ENCODE measurements around the gene ACTL10. TPM values are rescaled to one million over a fixed set of nuclear protein-coding genes. Genes with fewer than 3 reads are reported as not detected.

The ACTL10 gene
- total RNA-seq, 1 experiment from 2014 or later = 0.85 TPM

DNA sequence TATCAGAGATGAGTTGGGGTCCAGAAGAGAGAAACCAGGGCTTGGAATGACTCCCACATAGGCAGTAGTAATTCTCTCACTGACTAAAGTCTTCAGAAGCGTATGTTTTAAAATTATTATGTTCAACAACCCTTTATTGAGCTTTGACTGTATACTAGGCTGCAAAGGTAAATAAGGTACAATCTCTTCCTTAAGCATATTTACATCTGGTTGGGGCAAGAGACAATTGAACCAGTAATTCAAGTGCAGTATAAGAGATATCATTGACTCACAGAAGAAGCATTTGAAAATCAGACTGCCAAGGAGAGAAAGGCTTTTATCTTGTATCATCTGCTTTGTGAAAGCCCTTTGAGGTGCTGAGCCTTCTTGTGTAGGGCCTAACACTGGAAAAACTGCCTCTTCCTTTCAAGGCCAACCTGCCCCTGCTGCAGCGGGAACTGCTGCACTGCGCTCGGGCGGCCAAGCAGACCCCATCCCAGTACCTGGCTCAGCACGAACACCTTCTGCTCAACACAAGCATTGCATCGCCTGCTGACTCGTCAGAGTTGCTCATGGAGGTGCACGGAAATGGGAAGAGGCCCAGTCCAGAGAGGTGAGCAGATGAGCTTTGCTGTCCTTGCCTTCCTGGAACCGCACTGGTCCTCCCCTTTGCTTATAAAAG lies 43.9 kb upstream of the ACTL10 start:
- Histone ChIP-seq H3K79me2 (ENCODE audit: low read depth) (no peaks in the 10 kb centered on the region), H2AFZ (no peak overlapping the region), H3F3A (ENCODE audit: insufficient read depth, low read depth) (no peaks in the 10 kb centered on the region), H3K4me3 (no peak overlapping the region), H4K20me1 (ENCODE audit: insufficient read depth) (no peaks in the 10 kb centered on the region), H3K36me3 (ENCODE audit: low read depth) (0 out of 2 replicates have a peak, but pooled peaks cover 9% of the 10 kb centered on the region), H3K4me2 (no peak overlapping the region), H3K9me2 (ENCODE audit: insufficient read depth) (no peaks in the 10 kb centered on the region), H3K27ac (no peak overlapping the region), H3K27me3 (ENCODE audit: insufficient read depth, low read depth) (no peaks in the 10 kb centered on the region), H3K4me1 (replicated peaks; ENCODE audit: insufficient read depth) (no peaks in the 10 kb centered on the region), H3K9me3 (ENCODE audit: insufficient read depth, low read depth) (no peaks in the 10 kb centered on the region)
- ChIA-PET POLR2A (ENCODE audit: unreplicated experiment) (no interaction called here), CTCF (no interaction called here)
- no peak for DNase-seq
- TF ChIP-seq, protein P1, sequence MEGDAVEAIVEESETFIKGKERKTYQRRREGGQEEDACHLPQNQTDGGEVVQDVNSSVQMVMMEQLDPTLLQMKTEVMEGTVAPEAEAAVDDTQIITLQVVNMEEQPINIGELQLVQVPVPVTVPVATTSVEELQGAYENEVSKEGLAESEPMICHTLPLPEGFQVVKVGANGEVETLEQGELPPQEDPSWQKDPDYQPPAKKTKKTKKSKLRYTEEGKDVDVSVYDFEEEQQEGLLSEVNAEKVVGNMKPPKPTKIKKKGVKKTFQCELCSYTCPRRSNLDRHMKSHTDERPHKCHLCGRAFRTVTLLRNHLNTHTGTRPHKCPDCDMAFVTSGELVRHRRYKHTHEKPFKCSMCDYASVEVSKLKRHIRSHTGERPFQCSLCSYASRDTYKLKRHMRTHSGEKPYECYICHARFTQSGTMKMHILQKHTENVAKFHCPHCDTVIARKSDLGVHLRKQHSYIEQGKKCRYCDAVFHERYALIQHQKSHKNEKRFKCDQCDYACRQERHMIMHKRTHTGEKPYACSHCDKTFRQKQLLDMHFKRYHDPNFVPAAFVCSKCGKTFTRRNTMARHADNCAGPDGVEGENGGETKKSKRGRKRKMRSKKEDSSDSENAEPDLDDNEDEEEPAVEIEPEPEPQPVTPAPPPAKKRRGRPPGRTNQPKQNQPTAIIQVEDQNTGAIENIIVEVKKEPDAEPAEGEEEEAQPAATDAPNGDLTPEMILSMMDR (conservative IDR thresholded peaks at IDR 0.05) = no peak
- TF ChIP-seq EZH2 (IDR thresholded peaks at IDR 0.05; ENCODE audit: low read depth) = no peak
- no TSS peak for BruUV-seq (replicated peaks)
- intact Hi-C loops (cut with micrococcal nuclease; ENCODE audit: unreplicated experiment) = no loop called here

DNA sequence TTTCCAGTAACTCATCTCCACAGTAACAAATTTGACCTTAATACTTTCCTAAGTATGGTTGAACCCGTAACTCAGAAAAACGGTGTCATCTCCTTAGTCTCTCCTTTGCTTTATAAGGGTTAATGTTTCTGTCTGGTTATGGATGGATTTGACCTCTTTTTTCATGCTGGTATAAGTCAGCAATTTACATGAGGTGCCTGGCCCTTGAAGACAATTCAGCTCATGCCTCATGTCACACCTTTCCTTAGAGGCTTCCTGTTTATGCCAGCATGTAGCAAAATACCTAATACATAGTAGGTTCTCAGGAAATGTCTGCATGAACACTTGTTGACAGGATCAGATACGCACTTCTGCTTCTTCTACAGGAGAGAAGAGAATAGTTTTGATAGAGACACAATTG lies 42.3 kb upstream of the ACTL10 start:
- ChIA-PET CTCF (no interaction called here), POLR2A (ENCODE audit: unreplicated experiment) (no interaction called here)
- Histone ChIP-seq H3K27ac (no peak overlapping the region), H3K36me3 (ENCODE audit: low read depth) (0 out of 2 replicates have a peak, but pooled peaks cover 14% of the 10 kb centered on the region), H3K79me2 (ENCODE audit: low read depth) (no peaks in the 10 kb centered on the region), H3K4me1 (replicated peaks; ENCODE audit: insufficient read depth) (no peaks in the 10 kb centered on the region), H3F3A (ENCODE audit: insufficient read depth, low read depth) (no peaks in the 10 kb centered on the region), H3K9me2 (ENCODE audit: insufficient read depth) (no peaks in the 10 kb centered on the region), H3K4me3 (no peak overlapping the region), H3K9me3 (ENCODE audit: insufficient read depth, low read depth) (no peaks in the 10 kb centered on the region), H4K20me1 (ENCODE audit: insufficient read depth) (no peaks in the 10 kb centered on the region; the same call in 1 of the 2 replicates), H3K27me3 (ENCODE audit: insufficient read depth, low read depth) (no peaks in the 10 kb centered on the region), H2AFZ (no peak overlapping the region), H3K4me2 (no peak overlapping the region)
- BruUV-seq (replicated peaks) = no TSS peak
- intact Hi-C loops (cut with micrococcal nuclease; ENCODE audit: unreplicated experiment) = no loop called here
- no peak for DNase-seq
- TF ChIP-seq, protein P1 (conservative IDR thresholded peaks at IDR 0.05) = no peak
- no peak for TF ChIP-seq EZH2 (IDR thresholded peaks at IDR 0.05; ENCODE audit: low read depth)

DNA sequence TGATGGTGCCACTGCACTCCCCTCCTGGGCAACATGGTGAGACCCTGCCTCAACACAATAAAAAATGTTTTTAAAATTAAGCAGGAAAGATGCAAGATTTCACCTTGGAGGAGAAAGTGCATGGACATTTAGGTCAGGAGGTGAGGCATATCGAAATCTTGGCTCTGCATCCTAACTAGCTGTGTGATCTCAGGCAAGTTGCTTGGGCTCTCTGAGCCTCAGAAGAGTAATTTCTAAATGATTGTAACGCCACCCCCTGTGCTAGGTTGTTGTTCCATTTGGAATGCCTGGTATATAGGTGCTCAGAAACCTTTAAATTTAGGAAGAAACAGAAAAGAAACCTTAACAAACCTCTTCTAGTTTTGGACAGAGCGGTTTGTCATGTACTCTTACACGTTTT lies 40.6 kb upstream of the ACTL10 start:
- intact Hi-C loops (cut with micrococcal nuclease; ENCODE audit: unreplicated experiment) = no loop called here
- Histone ChIP-seq H3F3A (ENCODE audit: insufficient read depth, low read depth) (no peaks in the 10 kb centered on the region), H3K9me3 (ENCODE audit: insufficient read depth, low read depth) (no peaks in the 10 kb centered on the region), H3K79me2 (ENCODE audit: low read depth) (no peaks in the 10 kb centered on the region), H4K20me1 (ENCODE audit: insufficient read depth) (no peaks in the 10 kb centered on the region; the same call in 1 of the 2 replicates), H3K9me2 (ENCODE audit: insufficient read depth) (no peaks in the 10 kb centered on the region), H3K27ac (no peak overlapping the region), H3K27me3 (ENCODE audit: insufficient read depth, low read depth) (no peaks in the 10 kb centered on the region), H3K4me3 (no peak overlapping the region), H3K36me3 (ENCODE audit: low read depth) (0 out of 2 replicates have a peak, but pooled peaks cover 14% of the 10 kb centered on the region), H3K4me2 (no peak overlapping the region), H2AFZ (no peak overlapping the region), H3K4me1 (replicated peaks; ENCODE audit: insufficient read depth) (no peaks in the 10 kb centered on the region)
- POLR2A ChIA-PET (ENCODE audit: unreplicated experiment) = no interaction called here
- no peak for TF ChIP-seq EZH2 (IDR thresholded peaks at IDR 0.05; ENCODE audit: low read depth)
- no TSS peak for BruUV-seq (replicated peaks)
- CTCF ChIA-PET = no interaction called here
- no peak for DNase-seq
